HG03342 (cell line): ENCODE data around the gene CEACAM19.
"Not testable (repeated sequence)": the region's sequence is repeated elsewhere in the genome, so short reads cannot be mapped to it uniquely, and the experiment has no call there.

Experiments
- ATAC-seq: cut with Tn5 transposase; IDR thresholded peaks from one replicate; pipeline ENCODE4 v1.9.1; 2021; ENCODE audit warnings: mild to moderate bottlenecking, moderate library complexity; ENCODE audit not compliant: unreplicated experiment

Gene CEACAM19

DNA sequence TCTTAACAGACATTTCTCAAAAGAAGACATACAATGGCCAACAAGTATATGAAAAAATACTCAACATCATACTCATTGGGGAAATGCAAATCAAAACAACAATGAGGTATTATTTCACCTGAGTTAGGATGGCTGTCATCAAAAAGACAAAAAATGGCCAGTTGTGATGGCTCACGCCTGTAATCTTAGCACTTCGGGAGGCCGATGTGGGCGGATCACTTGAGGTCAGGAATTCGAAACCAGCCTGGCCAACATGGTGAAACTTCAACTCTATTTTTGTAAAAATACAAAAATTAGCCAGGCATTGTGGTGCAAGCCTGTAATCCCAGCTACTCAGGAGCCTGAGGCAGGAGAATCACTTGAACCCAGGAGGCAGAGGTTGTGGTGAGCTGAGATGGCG, 49.7 kb downstream of the CEACAM19 start:
- ATAC-seq = no peak

DNA sequence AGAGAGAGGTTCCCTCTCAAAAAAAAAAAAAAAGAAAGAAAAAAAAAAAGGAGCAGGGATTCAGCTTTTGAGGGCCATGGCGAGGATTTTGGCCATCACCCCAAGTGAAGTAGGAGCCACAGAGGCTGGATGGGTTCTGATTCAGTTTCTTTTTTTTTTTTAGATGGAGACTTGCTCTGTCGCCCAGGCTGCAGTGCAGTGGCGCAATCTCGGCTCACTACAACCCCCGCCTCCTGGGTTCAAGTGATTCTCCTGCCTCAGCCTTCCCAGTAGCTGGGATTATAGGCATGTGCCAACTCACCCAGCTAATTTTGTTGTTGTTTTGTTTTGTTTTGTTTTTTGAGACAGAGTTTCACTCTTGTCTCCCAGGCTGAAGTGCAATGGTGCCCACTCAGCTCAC, 50.1 kb downstream of the CEACAM19 start:
- not testable (repeated sequence) for ATAC-seq

DNA sequence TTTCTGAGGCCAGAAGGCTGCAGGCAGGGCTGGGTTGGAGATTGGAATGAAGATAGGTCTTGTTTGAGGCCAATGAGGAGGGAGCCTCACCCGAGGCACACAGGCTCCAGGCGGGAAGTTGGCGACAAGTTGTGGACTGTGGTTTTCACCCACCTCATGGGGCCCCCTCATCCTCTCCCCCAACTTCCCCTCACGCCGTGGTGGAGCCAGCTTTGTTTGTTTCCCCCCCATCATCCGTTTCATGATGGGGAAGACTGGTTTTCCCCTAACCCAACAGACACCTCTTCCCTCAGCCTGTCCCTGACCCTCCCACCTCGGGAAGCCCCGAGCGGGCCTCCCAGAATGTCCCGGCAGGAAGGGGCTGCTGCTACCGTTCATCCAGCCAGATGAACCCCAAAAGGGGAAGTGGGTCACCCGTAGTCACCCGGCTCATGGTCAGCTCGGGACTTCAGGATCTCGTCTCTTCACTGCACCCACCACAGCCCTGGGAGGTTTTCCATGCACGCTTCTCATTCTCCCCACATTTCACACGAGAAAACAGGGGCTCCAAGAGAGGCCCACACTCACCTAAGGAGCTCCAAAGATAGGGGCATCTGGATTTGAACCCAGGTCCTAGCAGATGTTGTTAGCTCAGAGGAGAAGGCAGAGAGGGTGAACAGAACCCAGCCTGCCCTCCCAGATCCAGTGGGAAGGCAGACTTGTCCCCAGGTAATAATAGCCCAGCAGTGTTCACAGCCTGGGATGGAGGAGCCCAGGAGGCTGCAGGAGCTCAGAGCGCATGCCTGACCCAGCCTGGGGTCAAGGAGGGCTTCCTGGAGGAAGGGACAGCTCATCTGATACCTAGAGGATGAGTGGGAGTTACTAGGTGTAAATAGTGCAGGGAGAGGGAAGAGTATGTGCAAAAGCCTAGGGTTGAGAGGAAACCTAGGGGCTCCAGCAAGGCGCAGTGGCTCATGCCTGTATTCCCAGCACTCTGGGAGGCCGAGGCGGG, 51.1 kb downstream of the CEACAM19 start:
- ATAC-seq = no peak

DNA sequence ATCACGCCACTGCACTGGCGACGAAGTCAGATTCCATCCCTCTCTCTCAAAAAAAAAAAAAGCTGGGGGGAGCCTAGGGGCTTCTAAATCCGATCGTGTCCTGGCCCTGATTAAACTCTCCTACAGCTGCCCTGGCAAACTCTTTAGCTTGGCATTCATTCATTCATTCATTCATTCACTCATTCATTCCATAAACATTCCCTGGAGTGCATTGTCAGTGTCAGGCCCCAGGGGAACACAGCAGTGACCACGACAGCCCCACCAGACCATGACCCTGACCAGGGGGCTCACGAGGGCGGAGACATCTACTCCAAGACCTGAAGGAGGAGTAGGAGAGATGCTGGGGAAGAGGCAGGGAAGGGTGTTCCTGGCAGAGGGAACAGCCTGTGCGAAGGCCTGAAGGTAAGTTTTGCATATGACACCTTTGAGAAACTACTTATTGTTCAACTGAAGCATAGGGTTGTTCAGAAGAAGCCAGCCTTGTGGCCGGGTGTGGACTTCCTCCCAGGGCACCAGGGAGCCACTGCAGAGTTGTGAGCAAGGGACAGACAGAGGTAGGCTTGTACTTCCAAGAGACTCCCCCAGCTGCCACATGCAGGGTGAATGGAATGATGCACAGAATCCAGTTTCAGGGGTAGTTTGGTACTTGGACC, 52.1 kb downstream of the CEACAM19 start:
- ATAC-seq = no peak

DNA sequence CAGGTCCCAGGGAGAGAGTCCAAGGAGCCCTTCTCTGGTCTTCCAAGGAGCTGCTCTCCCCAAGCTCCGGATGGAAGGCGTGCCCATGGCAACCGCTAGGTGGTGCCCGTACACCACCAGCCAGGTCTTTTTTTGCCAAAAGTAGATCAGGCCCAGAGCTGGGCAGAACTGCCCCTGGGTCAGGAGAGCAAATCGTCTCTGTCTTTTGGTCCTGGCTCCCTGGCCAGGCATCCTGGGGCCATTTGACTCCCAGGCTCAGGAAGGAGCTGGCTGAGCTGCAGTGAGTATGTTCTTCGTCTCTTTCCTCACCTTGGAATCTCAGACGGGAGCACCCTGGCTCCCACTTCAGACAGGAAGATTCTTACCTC, 52.7 kb downstream of the CEACAM19 start:
- no peak for ATAC-seq

DNA sequence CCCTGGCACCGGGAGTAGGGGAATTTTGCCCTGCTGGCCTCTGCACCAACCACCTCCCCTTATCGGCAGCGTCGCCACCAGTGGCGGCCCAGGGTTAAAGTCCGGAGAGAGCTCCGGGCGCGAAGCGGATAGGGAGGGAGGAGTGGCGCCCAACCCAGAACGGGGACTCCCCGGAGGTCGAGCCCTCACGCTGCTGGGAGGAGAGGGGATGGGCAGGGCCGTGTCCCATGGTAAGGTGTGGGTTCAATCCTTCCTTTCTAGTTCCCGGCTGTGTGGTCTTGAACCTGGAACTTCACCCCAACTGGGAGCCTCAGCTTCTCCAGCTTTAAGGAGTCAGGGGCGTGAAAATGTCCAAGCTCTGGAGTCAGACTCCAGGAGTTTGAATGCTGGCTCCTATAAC, 54.0 kb downstream of the CEACAM19 start:
- ATAC-seq = no peak

DNA sequence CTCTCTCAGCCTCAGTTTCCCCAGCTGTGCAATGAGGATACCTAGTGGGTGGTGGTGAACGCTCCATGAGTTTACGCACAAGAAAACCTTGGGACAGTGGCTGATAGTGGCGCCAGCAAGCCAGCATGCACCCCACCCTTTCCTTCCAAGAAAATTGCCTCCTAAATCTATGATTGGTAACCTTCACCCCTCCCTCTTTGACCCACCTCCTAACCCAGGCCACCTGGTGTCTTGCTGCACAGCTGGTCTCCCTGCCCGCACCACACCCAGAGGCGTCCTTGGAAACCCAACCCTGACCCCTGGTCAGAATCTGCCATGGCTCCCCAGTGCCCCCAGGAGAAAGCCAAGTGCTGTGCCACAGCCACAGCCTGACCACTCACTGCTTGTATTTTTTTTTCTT, 54.4 kb downstream of the CEACAM19 start:
- no peak for ATAC-seq

DNA sequence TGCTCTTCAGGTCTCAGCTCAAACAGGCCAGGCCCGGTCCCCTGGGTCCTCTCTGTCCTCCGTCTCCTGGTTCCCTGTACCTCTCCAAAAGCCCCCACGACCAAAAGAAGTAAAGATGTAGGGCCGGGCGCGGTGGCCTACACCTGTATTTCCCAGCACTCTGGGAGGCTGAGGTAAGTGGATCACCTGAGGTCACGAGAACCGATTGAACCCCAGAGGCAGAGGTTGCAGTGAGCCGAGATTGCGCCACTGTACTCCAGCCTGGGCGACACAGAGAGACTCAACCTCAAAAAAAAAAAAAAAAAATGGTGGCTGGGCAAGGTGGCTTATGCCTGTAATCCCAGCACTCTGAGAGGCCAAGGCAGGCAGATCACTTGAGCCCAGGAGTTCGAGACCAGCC, 55.2 kb downstream of the CEACAM19 start:
- ATAC-seq = no peak

DNA sequence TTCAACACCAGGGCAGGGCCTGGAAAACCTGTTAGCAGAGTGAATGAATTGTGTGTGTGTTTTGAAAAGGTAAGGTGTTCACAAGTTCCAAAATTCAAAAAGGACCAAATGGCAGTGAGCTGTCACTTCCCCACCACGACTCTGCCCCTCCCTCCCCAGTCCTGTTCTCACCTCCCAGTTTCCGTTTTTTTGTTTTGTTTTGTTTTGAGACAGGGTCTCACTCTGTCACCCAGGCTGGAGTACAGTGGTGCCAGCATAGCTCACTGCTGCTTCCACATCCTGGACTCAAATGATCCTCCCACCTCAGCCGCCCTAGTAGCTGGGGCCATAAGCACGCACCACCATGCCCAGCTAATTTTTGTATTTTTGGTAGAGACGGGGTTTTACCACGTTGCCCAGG, 56.9 kb downstream of the CEACAM19 start:
- no peak for ATAC-seq

DNA sequence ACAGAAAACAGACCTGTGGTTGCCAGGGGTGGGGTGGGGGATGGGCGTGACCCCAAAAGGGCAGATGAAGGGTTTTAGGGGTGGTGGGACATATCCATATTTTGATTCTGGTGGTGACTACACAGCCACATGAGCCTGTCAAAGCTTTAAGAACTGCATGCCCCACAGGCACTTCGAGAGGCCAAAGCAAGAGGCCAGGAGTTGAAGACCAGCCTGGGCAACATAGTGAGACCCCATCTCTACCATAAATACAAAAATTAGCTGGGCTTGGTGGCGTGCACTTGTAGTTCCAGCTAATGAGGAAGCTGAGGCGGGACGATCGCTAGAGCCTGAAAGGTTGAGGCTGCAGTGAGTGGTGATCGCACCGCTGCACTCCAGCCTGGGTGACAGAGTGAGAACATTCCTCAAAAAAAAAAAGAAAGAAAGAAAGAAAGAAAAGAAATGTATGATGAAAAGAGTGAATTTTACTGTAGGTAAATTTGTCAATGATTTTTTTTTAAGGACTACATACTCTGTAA, 58.3 kb downstream of the CEACAM19 start:
- ATAC-seq = no peak

DNA sequence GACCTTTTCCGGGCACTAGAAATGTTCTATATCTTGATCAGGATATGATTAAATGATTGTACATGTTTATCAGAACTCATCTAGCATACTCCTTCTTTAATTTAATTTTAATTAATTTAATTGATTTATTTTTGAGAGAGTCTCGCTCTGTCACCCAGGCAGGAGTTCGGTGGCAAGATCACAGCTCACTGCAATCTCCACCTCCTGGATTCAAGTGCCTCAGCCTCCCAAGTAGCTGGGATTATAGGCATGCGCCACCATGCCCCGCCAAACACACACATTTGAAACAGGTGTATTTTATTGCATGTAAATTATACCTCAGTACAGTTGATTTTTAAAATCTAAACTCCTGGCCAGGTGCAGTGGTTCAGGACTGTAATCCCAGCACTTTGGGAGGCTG, 59.8 kb downstream of the CEACAM19 start:
- no peak for ATAC-seq

DNA sequence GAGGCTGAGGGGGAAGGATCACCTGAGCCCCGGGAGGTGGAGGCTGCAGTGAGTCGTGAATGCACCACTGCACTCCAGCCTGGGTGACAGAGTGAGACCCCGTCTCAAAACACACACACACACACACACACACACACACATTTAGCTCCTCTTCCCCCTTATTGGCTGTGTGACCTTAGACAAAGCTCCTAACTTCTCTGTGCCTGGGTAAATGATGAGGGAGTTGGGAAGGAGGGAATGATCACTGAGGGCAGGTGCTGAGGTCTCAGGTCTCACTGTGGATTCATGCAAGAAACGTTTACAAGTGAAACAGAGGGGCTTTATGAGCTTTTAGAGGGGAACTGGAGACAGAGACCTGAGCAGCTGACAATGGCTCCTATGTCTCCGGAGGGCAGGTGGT, 60.3 kb downstream of the CEACAM19 start:
- no peak for ATAC-seq

DNA sequence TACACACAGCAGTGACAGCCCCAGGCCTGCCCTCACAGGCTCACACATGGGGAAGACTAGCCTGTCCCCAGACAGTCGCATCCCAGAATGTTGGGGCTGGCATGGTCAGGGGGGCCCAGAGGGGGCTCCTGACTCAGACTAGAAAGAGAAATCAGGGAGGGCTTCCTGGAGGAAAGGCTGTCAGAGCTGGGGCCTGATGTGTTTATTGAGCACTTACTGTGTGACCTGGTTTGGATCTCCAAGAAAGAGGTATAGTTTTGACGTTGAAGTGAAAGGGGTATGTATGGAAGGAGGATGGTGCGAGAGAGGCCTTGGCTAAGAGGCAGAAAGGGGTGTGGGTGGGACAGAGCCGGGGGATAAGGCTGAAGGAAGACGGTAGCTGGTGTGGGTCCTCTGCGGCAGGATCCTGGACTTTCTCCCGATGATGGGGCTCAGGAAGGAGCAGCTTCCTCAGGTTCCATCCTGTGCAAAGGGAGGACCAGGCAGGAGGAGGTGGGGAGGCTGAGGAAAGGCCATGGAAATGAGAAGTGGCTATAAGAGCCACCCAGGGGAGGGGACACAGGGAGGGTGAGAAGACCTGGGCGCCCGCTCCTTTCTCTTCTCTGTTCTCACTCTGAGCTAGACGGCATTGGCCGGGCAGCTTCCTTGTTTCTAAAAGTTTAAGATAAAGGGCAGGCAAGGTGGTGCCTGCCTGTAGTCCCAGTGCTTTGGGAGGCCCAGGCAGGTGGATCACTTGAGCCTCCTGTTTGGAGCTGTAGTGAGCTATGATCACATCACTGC, 61.1 kb downstream of the CEACAM19 start:
- ATAC-seq = no peak
